ENCODE measurements around the gene SMOC2.

The SMOC2 gene

DNA sequence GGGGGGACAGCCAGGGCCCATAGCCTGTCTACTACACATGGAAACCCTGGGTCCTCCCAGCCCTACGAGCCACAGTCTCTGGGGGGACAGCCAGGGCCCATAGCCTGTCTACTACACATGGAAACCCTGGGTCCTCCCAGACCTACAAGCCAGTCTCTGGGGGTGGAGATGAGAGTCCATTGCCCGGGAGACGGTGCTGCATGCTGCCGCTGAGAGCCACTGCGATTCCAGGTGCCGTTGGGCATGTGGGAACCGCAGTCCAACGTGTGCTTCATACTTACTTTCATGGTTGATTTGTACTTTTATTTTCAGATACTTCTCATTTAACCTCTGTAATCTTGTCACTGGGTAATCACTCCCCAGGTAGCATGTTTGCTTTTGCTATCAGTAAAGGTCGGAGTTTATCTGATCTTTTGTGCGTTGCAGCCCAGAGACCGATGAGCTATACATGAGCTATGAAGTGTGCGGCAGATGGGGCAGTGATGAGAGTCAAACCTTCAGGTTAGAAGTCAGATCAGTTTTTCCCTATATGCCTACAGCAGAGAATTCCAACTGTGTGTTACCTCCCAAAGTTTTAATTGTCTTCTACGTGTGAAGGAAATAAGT is 58.2 kb downstream of the SMOC2 start:
- Histone ChIP-seq H3K27ac (ENCODE audit: extremely low read depth, low read depth, low read length) (no peak overlapping the region), H3K36me3 (ENCODE audit: control insufficient read depth in 2 of 2, insufficient read depth in 1 of 2, low read length in 2 of 2) (no peaks in the 10 kb centered on the region), H3K4me1 (ENCODE audit: control insufficient read depth, insufficient read depth, low read length) (no peaks in the 10 kb centered on the region), H3K9me3 (ENCODE audit: control insufficient read depth, insufficient read depth, low read depth, low read length) (no peaks in the 10 kb centered on the region), H3K4me3 (ENCODE audit: low read depth, low read length) (no peak overlapping the region)
- TF ChIP-seq ZNF37A (tag by site-specific recombination; IDR thresholded peaks at IDR 0.05) (no peak), GLI2 (tag by site-specific recombination; IDR thresholded peaks at IDR 0.05; ENCODE audit: borderline replicate concordance, low read depth) (no peak), ZNF16 (tag by site-specific recombination; IDR thresholded peaks at IDR 0.05; ENCODE audit: low read depth) (no peak), ZNF302 (tag by site-specific recombination; IDR thresholded peaks at IDR 0.05; ENCODE audit: low read depth) (no peak), REPIN1 (tag by site-specific recombination; IDR thresholded peaks at IDR 0.05; ENCODE audit: low read depth) (no peak), ZNF133 (tag by site-specific recombination; IDR thresholded peaks at IDR 0.05) (no peak), ZNF2 (tag by site-specific recombination; IDR thresholded peaks at IDR 0.05) (no peak), ZNF155 (tag by site-specific recombination; IDR thresholded peaks at IDR 0.05) (no peak), ZNF677 (tag by site-specific recombination; IDR thresholded peaks at IDR 0.05) (no peak), ZNF426 (tag by site-specific recombination; IDR thresholded peaks at IDR 0.05) (no peak), ZNF792 (tag by site-specific recombination; IDR thresholded peaks at IDR 0.05) (no peak)
- TF ChIP-seq, protein P1, sequence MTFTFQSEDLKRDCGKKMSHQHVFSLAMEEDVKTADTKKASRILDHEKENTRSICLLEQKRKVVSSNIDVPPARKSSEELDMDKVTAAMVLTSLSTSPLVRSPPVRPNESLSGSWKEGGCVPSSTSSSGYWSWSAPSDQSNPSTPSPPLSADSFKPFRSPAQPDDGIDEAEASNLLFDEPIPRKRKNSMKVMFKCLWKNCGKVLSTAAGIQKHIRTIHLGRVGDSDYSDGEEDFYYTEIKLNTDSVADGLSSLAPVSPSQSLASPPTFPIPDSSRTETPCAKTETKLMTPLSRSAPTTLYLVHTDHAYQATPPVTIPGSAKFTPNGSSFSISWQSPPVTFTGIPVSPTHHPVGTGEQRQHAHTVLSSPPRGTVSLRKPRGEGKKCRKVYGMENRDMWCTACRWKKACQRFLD (tag by site-specific recombination; IDR thresholded peaks at IDR 0.05): no peak
- TF ChIP-seq, protein P2, sequence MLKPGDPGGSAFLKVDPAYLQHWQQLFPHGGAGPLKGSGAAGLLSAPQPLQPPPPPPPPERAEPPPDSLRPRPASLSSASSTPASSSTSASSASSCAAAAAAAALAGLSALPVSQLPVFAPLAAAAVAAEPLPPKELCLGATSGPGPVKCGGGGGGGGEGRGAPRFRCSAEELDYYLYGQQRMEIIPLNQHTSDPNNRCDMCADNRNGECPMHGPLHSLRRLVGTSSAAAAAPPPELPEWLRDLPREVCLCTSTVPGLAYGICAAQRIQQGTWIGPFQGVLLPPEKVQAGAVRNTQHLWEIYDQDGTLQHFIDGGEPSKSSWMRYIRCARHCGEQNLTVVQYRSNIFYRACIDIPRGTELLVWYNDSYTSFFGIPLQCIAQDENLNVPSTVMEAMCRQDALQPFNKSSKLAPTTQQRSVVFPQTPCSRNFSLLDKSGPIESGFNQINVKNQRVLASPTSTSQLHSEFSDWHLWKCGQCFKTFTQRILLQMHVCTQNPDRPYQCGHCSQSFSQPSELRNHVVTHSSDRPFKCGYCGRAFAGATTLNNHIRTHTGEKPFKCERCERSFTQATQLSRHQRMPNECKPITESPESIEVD (tag by site-specific recombination; IDR thresholded peaks at IDR 0.05): no peak
- ChIA-PET CTCF (interaction anchor here (0.5 to 0.6 kb wide), 2 partner anchors 105 to 137 kb away, joined by 3 read pairs; no protein-coding TSS in a partner anchor), POLR2A (no interaction called here)

DNA sequence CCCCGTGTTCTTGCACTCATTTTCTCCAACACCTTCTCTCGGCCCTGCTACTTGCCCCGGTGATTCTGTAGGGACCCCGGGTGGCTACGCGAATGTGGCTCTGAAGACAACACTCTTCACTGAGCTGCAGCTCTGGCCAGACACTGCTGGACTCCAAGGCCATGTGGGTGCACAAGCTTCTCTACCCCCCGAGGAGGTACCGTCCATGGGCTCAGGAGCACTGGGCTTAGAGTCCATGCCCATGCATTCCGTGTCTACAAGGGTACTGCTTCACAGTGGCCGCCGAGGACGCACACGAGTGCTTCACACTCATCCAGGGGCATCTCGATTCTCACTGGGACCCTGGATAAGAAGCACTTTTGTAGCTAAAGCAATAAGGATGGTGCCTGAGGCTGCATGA is 59.5 kb downstream of the SMOC2 start:
- no peak overlapping the region for H3K4me3 ChIP-seq (ENCODE audit: low read depth, low read length)
- CTCF ChIA-PET: no interaction called here
- POLR2A ChIA-PET: no interaction called here
- no peaks in the 10 kb centered on the region for H3K9me3 ChIP-seq (ENCODE audit: control insufficient read depth, insufficient read depth, low read depth, low read length)
- H3K36me3 ChIP-seq (ENCODE audit: control insufficient read depth in 2 of 2, insufficient read depth in 1 of 2, low read length in 2 of 2): no peaks in the 10 kb centered on the region
- TF ChIP-seq ZBTB48 (tag by site-specific recombination; IDR thresholded peaks at IDR 0.05) (no peak), ZBTB17 (tag by site-specific recombination; IDR thresholded peaks at IDR 0.05) (no peak), ZNF426 (tag by site-specific recombination; IDR thresholded peaks at IDR 0.05) (no peak)
- TF ChIP-seq, protein P3, sequence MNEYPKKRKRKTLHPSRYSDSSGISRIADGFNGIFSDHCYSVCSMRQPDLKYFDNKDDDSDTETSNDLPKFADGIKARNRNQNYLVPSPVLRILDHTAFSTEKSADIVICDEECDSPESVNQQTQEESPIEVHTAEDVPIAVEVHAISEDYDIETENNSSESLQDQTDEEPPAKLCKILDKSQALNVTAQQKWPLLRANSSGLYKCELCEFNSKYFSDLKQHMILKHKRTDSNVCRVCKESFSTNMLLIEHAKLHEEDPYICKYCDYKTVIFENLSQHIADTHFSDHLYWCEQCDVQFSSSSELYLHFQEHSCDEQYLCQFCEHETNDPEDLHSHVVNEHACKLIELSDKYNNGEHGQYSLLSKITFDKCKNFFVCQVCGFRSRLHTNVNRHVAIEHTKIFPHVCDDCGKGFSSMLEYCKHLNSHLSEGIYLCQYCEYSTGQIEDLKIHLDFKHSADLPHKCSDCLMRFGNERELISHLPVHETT (tag by site-specific recombination; IDR thresholded peaks at IDR 0.05): no peak
- TF ChIP-seq, protein P4, sequence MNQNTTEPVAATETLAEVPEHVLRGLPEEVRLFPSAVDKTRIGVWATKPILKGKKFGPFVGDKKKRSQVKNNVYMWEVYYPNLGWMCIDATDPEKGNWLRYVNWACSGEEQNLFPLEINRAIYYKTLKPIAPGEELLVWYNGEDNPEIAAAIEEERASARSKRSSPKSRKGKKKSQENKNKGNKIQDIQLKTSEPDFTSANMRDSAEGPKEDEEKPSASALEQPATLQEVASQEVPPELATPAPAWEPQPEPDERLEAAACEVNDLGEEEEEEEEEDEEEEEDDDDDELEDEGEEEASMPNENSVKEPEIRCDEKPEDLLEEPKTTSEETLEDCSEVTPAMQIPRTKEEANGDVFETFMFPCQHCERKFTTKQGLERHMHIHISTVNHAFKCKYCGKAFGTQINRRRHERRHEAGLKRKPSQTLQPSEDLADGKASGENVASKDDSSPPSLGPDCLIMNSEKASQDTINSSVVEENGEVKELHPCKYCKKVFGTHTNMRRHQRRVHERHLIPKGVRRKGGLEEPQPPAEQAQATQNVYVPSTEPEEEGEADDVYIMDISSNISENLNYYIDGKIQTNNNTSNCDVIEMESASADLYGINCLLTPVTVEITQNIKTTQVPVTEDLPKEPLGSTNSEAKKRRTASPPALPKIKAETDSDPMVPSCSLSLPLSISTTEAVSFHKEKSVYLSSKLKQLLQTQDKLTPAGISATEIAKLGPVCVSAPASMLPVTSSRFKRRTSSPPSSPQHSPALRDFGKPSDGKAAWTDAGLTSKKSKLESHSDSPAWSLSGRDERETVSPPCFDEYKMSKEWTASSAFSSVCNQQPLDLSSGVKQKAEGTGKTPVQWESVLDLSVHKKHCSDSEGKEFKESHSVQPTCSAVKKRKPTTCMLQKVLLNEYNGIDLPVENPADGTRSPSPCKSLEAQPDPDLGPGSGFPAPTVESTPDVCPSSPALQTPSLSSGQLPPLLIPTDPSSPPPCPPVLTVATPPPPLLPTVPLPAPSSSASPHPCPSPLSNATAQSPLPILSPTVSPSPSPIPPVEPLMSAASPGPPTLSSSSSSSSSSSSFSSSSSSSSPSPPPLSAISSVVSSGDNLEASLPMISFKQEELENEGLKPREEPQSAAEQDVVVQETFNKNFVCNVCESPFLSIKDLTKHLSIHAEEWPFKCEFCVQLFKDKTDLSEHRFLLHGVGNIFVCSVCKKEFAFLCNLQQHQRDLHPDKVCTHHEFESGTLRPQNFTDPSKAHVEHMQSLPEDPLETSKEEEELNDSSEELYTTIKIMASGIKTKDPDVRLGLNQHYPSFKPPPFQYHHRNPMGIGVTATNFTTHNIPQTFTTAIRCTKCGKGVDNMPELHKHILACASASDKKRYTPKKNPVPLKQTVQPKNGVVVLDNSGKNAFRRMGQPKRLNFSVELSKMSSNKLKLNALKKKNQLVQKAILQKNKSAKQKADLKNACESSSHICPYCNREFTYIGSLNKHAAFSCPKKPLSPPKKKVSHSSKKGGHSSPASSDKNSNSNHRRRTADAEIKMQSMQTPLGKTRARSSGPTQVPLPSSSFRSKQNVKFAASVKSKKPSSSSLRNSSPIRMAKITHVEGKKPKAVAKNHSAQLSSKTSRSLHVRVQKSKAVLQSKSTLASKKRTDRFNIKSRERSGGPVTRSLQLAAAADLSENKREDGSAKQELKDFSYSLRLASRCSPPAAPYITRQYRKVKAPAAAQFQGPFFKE (tag by site-specific recombination; IDR thresholded peaks at IDR 0.05; ENCODE audit: borderline replicate concordance): no peak
- no peak overlapping the region for H3K27ac ChIP-seq (ENCODE audit: extremely low read depth, low read depth, low read length)
- no peaks in the 10 kb centered on the region for H3K4me1 ChIP-seq (ENCODE audit: control insufficient read depth, insufficient read depth, low read length)

Data from HEK293 (cell line).